Measurements from ENCODE around the gene DPP6.

- no peak for TF ChIP-seq CTCF (optimal IDR thresholded peaks at IDR 0.05 in 1 of 3, IDR thresholded peaks at IDR 0.05 in 1 of 3, conservative IDR thresholded peaks at IDR 0.05 in 1 of 3; ENCODE audit: extremely low read depth in 1 of 3, insufficient read depth in 2 of 3, low read length in 3 of 3)
- no peak for TF ChIP-seq EZH2 (IDR thresholded peaks at IDR 0.05; ENCODE audit: low read length)
Measured at GRCh38 chr7:154765118-154765517, 712.9 kb downstream of the DPP6 start.

All from keratinocyte (primary cell).